GM19099 (cell line): Measurements from ENCODE around the gene NAIF1.

Experiments
- POLR2A ChIP-seq: IDR thresholded peaks from 3 replicates; pipeline ENCODE4 v1.6.1; 2011; ENCODE audit warnings: low read depth; ENCODE audit not compliant: insufficient read length; ENCODE audit errors: extremely low read depth

The NAIF1 gene

DNA sequence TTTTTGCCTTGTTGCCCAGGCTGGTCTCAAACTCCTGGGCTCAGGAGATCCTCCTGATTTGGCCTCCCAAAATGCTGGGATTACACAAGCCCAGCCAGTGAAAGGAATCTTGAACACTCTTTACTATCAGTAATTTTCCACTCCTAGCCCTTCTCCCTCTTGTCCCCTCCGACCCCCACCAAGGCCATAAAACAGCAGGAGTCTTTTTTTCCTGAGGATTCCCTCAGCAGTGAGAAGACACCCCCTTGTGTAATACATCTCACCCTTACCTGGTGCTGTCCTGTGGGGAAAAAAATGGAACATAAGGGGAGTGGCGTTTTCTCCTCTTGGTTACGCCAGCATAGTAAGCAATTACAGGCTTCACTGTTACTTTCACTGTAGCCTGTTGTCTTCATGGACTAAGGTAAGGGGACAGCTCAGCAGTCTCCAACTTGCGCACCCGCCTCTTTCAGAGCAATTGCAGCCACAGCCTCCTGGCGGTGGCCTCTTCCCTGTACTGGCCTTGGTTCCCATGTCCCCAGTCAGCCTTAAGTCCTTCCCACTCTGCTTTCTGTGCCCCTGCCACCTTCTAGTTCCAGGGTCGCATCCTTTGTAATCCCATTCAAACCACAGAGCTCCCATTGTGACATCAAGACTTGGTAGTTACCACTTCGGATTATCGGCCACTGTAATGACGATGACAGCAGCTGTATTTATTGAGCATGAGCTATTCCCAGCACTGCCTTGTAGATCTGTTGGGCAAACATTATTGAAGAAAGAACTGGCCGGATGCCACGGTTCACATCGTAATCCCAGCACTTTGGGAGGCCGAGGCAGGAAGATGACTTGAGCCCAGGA, 10.0 kb downstream of the NAIF1 start:
- TF ChIP-seq POLR2A = no peak

DNA sequence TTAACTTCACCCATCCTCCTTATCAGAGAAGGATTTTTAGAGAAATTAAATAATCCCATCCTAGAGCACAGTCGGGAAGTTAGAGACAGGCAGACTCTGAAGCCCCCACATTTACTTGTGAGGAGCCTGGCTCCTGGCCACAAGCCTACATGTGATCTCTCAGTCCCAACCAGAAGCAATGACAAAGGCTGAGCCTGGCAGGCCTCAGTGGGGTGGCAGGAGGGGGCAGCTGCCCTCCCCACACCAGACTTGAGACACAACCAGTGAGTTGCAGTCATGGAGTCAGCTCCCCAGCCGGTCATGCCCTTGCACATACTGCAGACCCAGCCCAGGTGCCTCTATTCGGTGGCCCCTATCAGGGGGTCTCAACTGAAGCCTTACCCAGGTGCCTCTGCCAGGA, 11.0 kb downstream of the NAIF1 start:
- no peak for TF ChIP-seq POLR2A

DNA sequence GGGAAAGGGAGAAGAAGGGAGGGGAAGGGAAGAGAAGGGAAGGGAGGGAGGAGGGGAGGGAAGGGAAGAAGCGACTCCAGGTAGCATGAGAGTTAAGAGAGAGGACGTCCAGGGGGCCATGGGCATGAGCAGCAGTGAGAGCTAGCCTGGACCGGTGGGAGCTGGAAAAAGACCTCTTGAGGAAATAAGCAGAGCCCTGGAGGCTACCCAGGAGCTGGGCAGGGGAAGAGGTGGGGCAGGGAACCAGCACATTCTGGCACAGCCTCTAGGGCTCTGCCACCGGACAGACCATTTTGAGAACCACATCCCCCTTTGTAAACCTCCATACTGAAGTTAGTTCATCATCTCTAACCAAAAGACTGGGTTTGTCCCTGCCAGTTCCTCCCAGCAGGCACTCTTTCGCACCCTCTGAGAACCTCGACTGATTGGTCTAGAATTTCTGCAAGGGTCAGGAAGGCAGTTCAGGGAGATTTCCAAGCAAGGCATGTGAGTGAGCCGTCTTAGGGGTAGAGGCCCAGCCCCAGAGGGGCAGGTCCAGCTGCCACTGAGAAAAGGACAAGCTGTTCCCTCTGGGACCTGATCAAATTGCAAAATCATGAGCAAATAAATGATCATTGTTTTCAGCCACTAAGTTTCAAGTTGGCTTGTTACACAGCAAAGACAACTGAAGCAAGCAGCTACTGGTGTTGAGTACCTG, 11.6 kb downstream of the NAIF1 start:
- TF ChIP-seq POLR2A = no peak

DNA sequence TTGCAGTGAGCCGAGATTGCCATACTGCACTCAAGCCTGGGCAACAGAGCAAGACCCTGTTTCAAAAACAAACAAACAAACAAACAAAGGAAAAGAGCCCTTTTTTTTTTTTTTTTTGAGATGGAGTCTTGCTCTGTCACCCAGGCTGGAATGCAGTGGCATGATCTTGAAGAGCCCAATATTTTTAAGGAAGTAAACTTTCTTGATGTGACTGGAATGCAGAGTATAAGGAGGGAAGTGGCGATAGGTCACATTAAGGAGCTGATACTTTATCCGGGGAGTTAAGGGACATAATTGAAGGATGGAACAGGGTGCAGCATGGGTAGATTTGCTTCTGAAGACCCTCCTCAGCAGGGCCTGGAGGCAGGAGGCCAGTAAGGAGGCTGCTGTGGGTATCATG, 13.0 kb downstream of the NAIF1 start:
- no peak for TF ChIP-seq POLR2A

DNA sequence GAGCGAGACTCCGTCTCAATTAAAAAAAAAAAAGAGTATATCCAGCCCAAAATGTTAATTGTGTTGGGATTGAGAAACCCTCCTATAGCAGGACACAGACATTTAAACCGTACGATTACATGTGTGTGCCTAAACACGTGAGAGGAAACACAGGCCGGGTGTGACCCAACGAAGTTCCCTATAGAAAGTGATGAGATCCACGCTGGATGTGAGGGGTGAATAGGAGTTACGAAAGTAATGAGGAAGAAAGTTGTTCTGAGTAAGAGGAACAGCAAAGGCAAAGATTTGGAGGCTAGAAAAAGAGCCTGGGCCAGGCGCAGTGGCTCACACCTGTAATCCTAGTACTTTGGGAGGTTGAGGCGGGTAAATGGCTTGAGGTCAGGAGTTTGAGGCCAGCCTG, 13.6 kb downstream of the NAIF1 start:
- TF ChIP-seq POLR2A = no peak

DNA sequence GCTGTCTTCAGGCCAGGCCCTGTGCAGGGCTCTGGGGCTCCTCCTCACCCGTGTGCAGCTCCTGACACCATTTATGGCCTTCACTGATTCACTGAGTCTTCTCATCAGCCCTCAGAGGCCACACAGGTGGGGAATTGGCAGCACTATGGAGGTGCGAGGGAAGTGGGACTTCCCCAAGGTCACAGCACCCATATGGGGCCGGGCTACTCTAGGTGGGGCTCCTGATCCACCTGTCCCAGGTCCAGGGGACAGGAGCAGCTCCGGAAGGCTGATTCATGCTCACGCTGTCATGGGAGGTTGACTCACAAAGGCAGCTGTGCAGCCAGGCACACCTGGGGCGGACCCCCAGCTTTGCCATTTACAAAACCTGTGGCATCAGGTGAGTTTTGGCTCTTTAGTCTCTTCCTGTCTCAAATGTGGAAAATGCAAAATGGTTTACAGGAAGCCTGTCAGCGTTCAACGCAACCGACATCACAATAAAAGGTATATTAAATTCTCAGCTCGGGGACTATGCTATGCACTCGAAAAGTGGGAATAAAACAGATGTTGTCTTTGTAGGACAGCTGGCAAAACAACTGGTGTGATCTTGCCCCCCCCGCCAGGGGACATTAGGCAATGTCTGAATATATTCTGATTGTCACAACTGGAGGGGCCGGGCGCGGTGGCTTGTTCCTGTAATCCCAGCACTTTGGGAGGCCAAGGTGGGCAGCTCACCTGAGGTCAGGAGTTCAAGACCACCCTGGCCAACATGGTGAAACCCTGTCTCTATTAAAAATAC, 15.0 kb downstream of the NAIF1 start:
- no peak for TF ChIP-seq POLR2A

DNA sequence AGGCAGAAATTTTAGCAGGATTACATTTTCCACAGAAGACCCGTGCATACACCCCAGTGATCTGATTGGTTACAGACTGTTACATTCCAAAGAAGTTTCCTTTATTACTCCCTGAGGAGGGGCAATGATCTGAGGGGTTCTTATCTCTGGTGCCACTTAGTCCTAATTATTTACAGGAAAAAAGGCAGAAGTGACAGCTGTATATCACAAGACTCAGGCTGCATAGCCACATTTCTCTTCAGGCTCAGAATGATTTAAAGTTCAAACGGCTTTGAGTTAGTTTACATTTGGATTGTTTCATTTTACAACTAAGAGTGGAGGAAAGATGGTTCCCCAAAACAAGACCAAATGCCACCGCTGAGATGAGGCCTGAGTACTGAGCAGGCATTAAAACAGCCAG, 17.3 kb downstream of the NAIF1 start:
- no peak for TF ChIP-seq POLR2A

DNA sequence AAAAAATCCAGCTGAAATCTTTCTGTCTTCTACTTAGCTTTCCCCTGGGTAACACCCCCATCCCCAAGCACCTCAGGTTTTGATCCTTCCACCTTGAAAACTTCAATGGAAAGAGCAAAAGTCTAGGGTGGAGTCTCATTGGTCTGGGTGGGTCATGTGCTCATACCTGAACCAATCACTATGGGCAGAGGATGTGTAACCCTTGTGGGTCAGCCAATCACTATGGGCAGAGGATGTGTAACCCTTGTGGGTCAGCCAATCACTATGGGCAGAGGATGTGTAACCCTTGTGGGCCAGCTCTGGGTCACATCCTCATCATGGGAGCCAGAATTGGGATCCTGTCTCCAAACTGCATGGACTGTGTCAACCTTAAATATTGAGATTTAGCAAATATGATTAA, 18.5 kb downstream of the NAIF1 start:
- no peak for TF ChIP-seq POLR2A

DNA sequence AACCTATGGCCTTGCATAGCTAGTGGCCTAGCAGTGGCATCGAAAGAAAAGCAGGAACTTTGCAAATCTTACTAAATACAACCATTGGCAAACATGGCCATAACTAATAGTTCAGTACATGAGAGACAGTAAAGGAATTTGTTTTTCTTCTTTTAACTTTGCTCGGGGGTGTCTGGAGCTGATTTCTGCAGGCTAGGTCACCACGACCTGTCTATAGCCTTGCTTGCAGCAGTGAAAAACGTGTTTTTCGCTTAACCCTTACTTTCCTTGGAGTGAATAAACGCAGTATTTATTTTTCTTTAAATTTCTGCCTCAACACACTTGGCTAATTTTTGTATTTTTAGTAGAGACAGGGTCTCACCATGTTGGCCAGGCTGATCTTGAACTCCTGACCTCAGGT, 19.9 kb downstream of the NAIF1 start:
- no peak for TF ChIP-seq POLR2A

DNA sequence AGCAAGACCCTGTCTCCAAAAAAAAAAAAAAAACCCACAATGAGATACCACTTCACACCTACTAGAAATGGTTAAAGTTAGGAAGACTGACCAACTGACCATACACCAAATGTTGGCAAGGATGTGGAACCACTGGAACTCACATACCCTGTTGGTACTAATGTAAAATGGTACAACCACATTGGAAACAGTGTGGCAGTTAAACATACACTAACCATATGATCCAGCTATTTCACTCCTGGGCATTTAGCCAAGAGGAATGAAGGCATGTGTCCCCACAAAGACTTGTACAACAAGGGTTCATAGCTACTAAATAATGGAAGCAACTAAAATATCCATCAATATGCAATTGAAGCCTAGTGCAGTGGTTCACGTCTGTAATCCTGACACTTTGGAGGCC, 21.3 kb downstream of the NAIF1 start:
- no peak for TF ChIP-seq POLR2A

DNA sequence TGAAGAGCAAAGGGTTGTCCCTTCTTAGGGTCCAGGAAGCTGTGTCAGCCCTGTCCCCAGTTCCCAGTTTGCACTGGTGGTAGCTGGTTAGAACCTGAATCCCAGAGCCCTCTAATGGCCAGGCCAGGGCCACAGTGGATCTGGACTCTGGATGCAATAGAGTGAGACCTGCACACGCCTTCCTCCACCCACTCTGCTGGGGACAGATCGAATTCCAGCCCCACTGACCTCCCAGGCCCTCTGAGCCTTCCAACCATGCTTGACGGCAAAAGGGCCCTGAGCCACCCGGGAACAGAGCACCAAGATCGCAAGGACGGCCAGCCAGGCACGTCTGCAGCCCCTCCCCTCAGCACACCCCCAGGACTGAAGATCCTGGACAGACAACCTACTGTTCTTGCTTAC, 23.7 kb downstream of the NAIF1 start:
- no peak for TF ChIP-seq POLR2A

DNA sequence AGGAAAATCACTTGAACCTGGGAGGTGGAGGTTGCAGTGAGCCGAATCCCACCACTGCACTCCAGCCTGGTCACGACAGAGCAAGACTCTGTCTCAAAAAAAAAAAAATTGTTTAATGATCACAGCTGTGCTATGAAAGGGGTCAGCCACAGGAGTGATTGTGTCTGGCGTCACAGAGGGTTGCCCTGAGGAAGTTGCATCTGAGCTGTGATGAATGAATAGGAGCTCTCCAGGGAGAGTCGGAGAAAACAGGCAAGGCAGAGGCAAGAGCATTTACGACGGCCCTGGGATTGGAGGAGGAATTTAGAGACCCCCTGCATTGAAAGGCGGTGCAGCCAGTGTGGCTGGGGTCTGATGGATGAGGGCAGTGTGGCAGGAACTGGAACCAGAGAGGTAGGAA, 25.1 kb downstream of the NAIF1 start:
- TF ChIP-seq POLR2A = no peak

DNA sequence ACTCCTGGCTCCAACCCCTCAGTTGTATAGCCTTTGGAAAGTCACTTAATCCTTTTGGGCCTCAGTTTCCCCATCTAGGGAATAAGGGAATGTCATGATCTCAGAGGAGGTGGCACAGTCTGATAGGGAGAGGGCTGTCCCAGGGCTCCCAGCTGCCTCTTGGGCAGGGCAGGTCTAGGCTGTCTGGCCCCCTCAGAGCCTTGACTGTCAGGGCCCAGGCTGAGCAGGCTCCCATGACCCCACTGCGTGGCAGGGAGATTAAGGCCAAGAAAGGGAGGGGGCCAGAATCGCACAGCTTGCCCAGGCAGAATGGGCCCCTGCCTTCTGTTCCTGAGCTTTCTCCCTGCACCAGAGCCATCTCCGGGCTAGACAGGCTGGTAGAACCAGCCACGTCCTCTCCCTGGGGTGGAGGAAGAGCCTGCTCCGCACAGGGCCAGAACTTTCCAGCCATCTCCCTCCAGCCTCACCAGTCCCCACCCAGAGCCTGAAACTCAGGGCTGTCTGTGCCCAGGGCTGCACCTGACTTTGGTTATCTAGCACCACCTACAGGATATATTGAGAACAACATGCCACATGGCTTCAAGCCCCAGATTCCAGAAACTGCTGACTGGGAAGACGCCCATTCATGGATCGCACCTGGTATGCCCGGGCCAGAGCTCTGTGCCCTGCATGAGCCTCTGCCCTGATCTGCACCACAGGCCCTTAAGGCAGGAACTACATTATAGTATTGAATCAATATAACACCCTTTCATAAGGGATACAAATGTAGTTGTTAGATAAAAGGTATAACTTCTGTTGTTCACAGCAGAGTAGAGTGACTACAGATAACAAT, 32.1 kb downstream of the NAIF1 start:
- TF ChIP-seq POLR2A = no peak

DNA sequence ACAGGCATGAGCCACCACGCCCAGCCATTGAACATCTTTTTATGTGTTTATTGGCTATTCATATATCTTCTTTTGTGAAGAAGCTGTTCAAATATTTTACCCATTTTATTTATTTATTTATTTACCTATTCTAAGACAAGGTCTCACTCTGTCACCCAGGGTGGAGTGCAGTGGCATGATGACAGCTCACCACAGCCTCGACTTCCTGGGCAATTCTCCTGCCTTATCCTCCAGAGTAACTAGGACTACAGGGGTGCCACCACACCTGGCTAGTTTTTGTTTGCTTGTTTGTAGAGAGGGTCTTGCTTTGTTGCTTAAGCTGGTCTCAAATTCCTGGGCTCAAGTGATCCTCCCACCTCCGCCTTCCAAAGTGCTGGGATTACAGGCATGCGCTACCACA, 33.5 kb downstream of the NAIF1 start:
- TF ChIP-seq POLR2A = no peak

DNA sequence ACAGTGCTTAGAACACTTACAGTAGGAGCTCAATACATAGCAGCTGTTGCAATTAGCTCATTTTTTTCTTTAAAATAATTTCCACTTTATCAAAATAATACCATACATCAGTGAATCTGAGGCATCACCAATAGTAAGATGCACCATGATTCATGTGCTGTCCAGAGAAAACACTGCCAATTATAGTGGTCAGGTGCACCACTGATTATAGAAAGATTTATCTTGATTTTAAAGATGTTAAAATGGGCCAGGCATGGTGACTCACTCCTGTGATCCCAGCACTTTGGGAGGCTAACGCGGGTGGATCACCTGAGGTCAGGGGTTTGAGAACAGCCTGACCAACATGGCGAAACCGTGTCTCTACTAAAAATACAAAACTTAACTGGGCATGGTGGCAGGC, 39.4 kb downstream of the NAIF1 start:
- no peak for TF ChIP-seq POLR2A

DNA sequence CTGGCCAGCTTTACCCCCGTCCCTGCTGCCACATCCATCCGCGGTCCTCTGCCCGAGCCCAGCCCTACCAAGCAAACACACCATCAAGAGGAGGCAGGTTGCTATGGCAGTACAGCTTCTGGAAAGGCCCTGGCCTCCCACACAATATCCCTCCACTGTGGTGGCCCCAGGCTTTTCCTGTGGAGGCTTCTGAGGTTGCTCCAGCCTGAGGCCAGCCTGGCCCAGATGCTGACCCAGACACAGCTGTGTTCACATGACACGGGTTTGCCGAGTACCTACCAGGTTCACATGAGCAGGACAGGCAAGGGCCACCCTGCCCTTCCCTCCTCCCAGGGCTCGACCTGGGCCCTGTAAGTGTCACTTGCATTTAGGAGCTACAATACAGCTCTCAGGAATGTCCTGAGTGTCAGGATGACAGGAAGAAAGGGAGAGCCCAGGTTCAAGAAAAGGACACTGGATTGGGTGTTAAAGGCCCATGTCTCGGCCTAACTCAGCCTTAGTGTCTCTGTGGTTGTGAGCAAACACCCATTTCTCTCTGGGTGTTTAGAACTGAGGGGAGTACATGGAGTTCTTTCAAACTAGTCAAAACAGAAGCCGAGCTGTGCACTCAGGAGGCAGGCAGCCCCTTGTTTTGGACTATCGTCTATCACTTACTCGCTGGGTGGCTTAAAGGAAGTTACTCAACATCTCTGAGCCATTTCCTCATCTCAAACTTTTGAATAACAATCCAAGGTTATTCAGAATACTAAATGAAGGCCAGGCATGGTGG, 40.2 kb downstream of the NAIF1 start:
- TF ChIP-seq POLR2A = no peak
